Right lobe of liver (tissue), 4 donors: ENCODE data around the gene GNPDA2.

Experiments
- POLR2A ChIP-seq: fragments of 450-650 bp; IDR thresholded peaks from one replicate; pipeline ENCODE4 v1.6.1; 2017; ENCODE audit warnings: antibody characterized with exemption, mild to moderate bottlenecking
- TF ChIP-seq, protein P1 (sequence below), 4 donors: fragments of 200-600 bp in 3 of 4; fragments of 450-650 bp in 1 of 4; IDR thresholded peaks; one replicate each; pipeline versions ENCODE4 v1.5.1 to v1.8.0; 2016 to 2022; ENCODE audit warnings: antibody characterized with exemption in 4 of 4, mild to moderate bottlenecking in 2 of 4
- donor health status: DM: no; HTN: no; CAD: no.
- donor health status: DM: no; HTN: no; CAD: no.
- donor health status: DM: no; HTN: yes; CAD: no.

DNA sequence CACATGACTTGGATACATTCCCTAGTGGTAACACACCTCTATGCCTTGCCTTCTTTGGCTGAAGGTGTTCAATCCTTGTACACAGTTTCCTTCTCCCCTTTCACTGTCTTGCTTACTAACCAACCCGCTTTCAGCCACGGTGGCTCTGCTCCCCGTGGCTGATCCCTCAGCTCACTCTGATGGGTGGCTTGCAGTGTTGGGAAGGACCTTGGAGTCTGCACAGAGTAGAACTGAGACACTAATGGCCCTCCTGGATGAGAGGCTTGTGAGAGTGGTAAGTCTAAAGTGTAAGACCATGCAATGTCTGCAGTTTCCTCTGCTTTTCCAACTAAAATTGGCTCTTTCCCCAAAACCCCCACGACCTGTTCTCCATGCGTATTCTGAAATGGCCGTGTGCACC, 46.0 kb upstream of the GNPDA2 start:
- no peak for TF ChIP-seq POLR2A
- TF ChIP-seq, protein P1, sequence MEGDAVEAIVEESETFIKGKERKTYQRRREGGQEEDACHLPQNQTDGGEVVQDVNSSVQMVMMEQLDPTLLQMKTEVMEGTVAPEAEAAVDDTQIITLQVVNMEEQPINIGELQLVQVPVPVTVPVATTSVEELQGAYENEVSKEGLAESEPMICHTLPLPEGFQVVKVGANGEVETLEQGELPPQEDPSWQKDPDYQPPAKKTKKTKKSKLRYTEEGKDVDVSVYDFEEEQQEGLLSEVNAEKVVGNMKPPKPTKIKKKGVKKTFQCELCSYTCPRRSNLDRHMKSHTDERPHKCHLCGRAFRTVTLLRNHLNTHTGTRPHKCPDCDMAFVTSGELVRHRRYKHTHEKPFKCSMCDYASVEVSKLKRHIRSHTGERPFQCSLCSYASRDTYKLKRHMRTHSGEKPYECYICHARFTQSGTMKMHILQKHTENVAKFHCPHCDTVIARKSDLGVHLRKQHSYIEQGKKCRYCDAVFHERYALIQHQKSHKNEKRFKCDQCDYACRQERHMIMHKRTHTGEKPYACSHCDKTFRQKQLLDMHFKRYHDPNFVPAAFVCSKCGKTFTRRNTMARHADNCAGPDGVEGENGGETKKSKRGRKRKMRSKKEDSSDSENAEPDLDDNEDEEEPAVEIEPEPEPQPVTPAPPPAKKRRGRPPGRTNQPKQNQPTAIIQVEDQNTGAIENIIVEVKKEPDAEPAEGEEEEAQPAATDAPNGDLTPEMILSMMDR (IDR thresholded peaks at IDR 0.05) = no peak
